Tibial nerve (tissue), 4 donors: ENCODE data around the gene ZNF613. TPM values are rescaled to one million over a fixed set of nuclear protein-coding genes. Genes with fewer than 3 reads are reported as not detected.
A peak's percentile ranks its signal among the peaks of the same experiment; 100 is the strongest.

Experiments
- DNase-seq, 2 donors: peaks; one replicate each; pipeline ENCODE4 v3.0.0-alpha.2; 2019; ENCODE audit warnings: low spot score in 2 of 2
- H3K27ac ChIP-seq, 4 donors: fragments of 200-600 bp; sonication (generic) in 3 of 4; one replicate each; pipeline ENCODE4 v1.5.1; 2017 to 2019; ENCODE audit warnings: mild to moderate bottlenecking in 1 of 4
- H3K27me3 ChIP-seq, 2 donors: fragments of 200-600 bp; sonication (generic) in 1 of 2; one replicate each; pipeline versions ENCODE4 v1.5.1 to v1.6.0; 2017 to 2019
- H3K36me3 ChIP-seq, 3 donors: fragments of 200-600 bp; sonication (generic); one replicate each; pipeline ENCODE4 v1.5.1; 2018 to 2019
- H3K4me1 ChIP-seq, 4 donors: fragments of 200-600 bp; sonication (generic) in 3 of 4; one replicate each; pipeline ENCODE4 v1.5.1; 2017 to 2019
- H3K4me3 ChIP-seq, 4 donors: fragments of 200-600 bp; sonication (generic) in 3 of 4; one replicate each; pipeline ENCODE4 v1.5.1; 2017 to 2019; ENCODE audit warnings: mild to moderate bottlenecking in 1 of 4, moderate library complexity in 1 of 4
- H3K9me3 ChIP-seq, 4 donors: fragments of 200-600 bp; sonication (generic) in 3 of 4; one replicate each; pipeline ENCODE4 v1.5.1; 2017 to 2019
- CTCF ChIP-seq, 5 experiments: fragments of 200-600 bp in 3 of 5; fragments of 450-650 bp in 2 of 5; sonication (generic) in 3 of 5; IDR thresholded peaks; one replicate each; pipeline ENCODE4 v1.5.1; 2016 to 2019; ENCODE audit warnings: antibody characterized with exemption in 5 of 5, mild to moderate bottlenecking in 3 of 5, moderate library complexity in 2 of 5
- EP300 ChIP-seq, 2 donors: sonication (generic); formaldehyde crosslinking; IDR thresholded peaks; one replicate each; pipeline ENCODE4 v1.6.1; 2017; ENCODE audit warnings: antibody characterized with exemption in 2 of 2, mild to moderate bottlenecking in 1 of 2
- POLR2A ChIP-seq, 2 donors: fragments of 450-650 bp; IDR thresholded peaks; one replicate each; pipeline ENCODE4 v1.6.1; 2017; ENCODE audit warnings: antibody characterized with exemption in 2 of 2, mild to moderate bottlenecking in 2 of 2, moderate library complexity in 2 of 2
- WGBS, 2 donors: methylation state at CpG; one replicate each; pipeline ENCODE4 v1.1.5; 2018; 5-methylcytosine and 5-hydroxymethylcytosine counted together
- total RNA-seq, 4 donors: library from RNA; depleted of rRNA; stranded (reverse); fragments of >200 nt; gene quantifications; one replicate each; pipeline ENCODE4 v1.1.0, GENCODE V29; 2016

The ZNF613 gene
- total RNA-seq, 4 donors from 2014 or later = 5.9 to 8.5 (median 7.5) TPM

GRCh38 chr19:51889934-51890333 lies 37.3 kb upstream of the ZNF613 start:
- no peak for TF ChIP-seq EP300 (IDR thresholded peaks at IDR 0.05)
- no peak for TF ChIP-seq POLR2A (IDR thresholded peaks at IDR 0.05)
- TF ChIP-seq CTCF (IDR thresholded peaks at IDR 0.05) = no peak
- H3K4me1 ChIP-seq = peaks cover 0 to 17% (median 0%) of the 10 kb centered on the region in 4 donors
- H3K9me3 ChIP-seq = peaks cover 0 to 85% (median 45%) of the 10 kb centered on the region in 4 donors
- no peak overlapping the region for H3K27ac ChIP-seq
- peaks cover 11 to 74% (median 46%) of the 10 kb centered on the region in 3 donors for H3K36me3 ChIP-seq
- H3K4me3 ChIP-seq = no peak overlapping the region
- no peak for DNase-seq
- no peaks in the 10 kb centered on the region for H3K27me3 ChIP-seq

- TF ChIP-seq EP300 (IDR thresholded peaks at IDR 0.05) = no peak
- no peak for TF ChIP-seq CTCF (IDR thresholded peaks at IDR 0.05)
- no peak for TF ChIP-seq POLR2A (IDR thresholded peaks at IDR 0.05)
- no peak overlapping the region for H3K27ac ChIP-seq
- H3K36me3 ChIP-seq = peaks cover 18 to 80% (median 59%) of the 10 kb centered on the region in 3 donors
- peaks cover 0 to 17% (median 0%) of the 10 kb centered on the region in 4 donors for H3K4me1 ChIP-seq
- WGBS, 2 donors = 97 to 98% methylated on average over 10 of the region's 10 CpGs
- no peak overlapping the region for H3K4me3 ChIP-seq
- DNase-seq = no peak
- no peaks in the 10 kb centered on the region for H3K27me3 ChIP-seq
- H3K9me3 ChIP-seq = peaks cover 0 to 98% (median 45%) of the 10 kb centered on the region in 4 donors
Measured at GRCh38 chr19:51891193-51891747, 36.0 kb upstream of the ZNF613 start.

- no peak for DNase-seq
- H3K4me1 ChIP-seq = peaks cover 0 to 19% (median 8%) of the 10 kb centered on the region in 4 donors
- no peak for TF ChIP-seq POLR2A (IDR thresholded peaks at IDR 0.05)
- TF ChIP-seq CTCF (IDR thresholded peaks at IDR 0.05) = no peak
- TF ChIP-seq EP300 (IDR thresholded peaks at IDR 0.05) = no peak
- no peak overlapping the region for H3K4me3 ChIP-seq
- H3K27ac ChIP-seq = no peak overlapping the region
- no peaks in the 10 kb centered on the region for H3K27me3 ChIP-seq
- peaks cover 0 to 57% (median 32%) of the 10 kb centered on the region in 3 donors for H3K36me3 ChIP-seq
- WGBS, 2 donors = 86 to 92% methylated on average over 4 of the region's 4 CpGs
- peaks cover 0 to 64% (median 11%) of the 10 kb centered on the region in 4 donors for H3K9me3 ChIP-seq
Measured at GRCh38 chr19:51901860-51902259, 25.4 kb upstream of the ZNF613 start.

- Histone ChIP-seq H3K27me3 (peaks cover 0 to 8% of the 10 kb centered on the region in 2 donors), H3K4me1 (peaks cover 0 to 19% (median 8%) of the 10 kb centered on the region in 4 donors), H3K27ac (no peak overlapping the region), H3K4me3 (peak overlapping the region in 2 of 4 donors; percentile 74 to 86), H3K9me3 (peaks cover 0 to 54% (median 8%) of the 10 kb centered on the region in 4 donors), H3K36me3 (peaks cover 0 to 44% (median 20%) of the 10 kb centered on the region in 3 donors)
- WGBS, 2 donors = 58 to 65% methylated on average over 8 of the region's 8 CpGs
- DNase-seq = no peak
- TF ChIP-seq POLR2A (IDR thresholded peaks at IDR 0.05) = no peak
- TF ChIP-seq EP300 (IDR thresholded peaks at IDR 0.05) = no peak
- TF ChIP-seq CTCF (IDR thresholded peaks at IDR 0.05) = no peak
Measured at GRCh38 chr19:51903192-51903591, 24.1 kb upstream of the ZNF613 start.

GRCh38 chr19:51904331-51905165 lies 22.7 kb upstream of the ZNF613 start, which contains the start of gene ZNF649:
Gene ZNF649, minus strand, starts transcription at chr19:51905017. Its CDS starts 4,910 bp downstream, at chr19:51900107.
- 1% methylated on average over 43 of the region's 43 CpGs for WGBS, 2 donors
- peak; percentile 60 to 75 for DNase-seq
- Histone ChIP-seq H3K9me3 (peaks cover 0 to 41% (median 3%) of the 10 kb centered on the region in 4 donors), H3K27me3 (peaks cover 0 to 14% of the 10 kb centered on the region in 2 donors), H3K4me1 (peaks cover 0 to 19% (median 8%) of the 10 kb centered on the region in 4 donors), H3K27ac (peak within 1 kb of the TSS; percentile 75 to 94 (median 85)), H3K36me3 (peaks cover 0 to 30% (median 6%) of the 10 kb centered on the region in 3 donors), H3K4me3 (peak within 1 kb of the TSS; percentile 46 to 86 (median 73))
- TF ChIP-seq CTCF (IDR thresholded peaks at IDR 0.05) = no peak
- TF ChIP-seq POLR2A (IDR thresholded peaks at IDR 0.05) = peak in 1 of 2 donors; percentile 35
- TF ChIP-seq EP300 (IDR thresholded peaks at IDR 0.05) = peak in 1 of 2 donors; percentile 77
